ENCODE measurements around the gene ATRN.

DNA sequence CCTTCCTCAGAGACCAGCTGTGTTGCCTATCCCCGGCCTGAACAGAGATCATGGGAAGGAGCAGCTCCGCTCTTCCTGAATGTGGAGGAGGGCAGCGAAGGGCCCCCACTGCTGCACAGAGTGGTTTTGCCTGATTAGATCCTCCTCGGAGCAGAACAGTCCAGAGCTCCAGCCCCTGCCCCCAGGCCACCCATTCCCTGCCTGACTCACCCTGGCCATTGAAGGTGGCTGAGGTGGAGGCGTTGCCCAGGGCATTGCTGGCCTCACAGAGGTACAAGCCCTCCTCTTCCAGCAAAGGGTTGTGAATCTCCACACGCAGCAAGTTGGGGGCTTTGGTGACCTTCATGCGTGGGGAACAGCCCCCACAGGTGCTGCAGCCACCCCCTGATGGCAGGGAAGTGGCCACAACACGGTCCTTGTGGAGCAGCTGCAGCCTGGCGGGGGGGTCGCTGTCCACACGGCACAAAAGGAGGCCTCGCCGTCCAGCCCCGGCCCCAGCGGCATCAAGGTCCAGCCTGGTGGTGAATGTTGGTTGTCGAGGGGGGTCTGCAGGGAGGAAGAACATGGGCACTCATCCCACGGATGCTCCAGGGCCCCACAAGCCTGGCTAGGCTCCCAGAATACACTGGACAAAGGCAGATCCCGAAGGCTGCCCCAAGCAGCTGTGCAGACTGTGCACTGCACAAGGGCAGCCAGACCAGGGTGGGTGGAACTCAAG lies 226.9 kb downstream of the ATRN start:
- TF ChIP-seq, protein P1, sequence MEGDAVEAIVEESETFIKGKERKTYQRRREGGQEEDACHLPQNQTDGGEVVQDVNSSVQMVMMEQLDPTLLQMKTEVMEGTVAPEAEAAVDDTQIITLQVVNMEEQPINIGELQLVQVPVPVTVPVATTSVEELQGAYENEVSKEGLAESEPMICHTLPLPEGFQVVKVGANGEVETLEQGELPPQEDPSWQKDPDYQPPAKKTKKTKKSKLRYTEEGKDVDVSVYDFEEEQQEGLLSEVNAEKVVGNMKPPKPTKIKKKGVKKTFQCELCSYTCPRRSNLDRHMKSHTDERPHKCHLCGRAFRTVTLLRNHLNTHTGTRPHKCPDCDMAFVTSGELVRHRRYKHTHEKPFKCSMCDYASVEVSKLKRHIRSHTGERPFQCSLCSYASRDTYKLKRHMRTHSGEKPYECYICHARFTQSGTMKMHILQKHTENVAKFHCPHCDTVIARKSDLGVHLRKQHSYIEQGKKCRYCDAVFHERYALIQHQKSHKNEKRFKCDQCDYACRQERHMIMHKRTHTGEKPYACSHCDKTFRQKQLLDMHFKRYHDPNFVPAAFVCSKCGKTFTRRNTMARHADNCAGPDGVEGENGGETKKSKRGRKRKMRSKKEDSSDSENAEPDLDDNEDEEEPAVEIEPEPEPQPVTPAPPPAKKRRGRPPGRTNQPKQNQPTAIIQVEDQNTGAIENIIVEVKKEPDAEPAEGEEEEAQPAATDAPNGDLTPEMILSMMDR (IDR thresholded peaks at IDR 0.05; ENCODE audit: poor library complexity), result no peak
- no peak for TF ChIP-seq EZH2 (IDR thresholded peaks at IDR 0.05; ENCODE audit: borderline replicate concordance)

Measured in hepatocyte (in vitro differentiated cells).